ENCODE data around the gene COL4A1.
A peak's percentile ranks its signal among the peaks of the same experiment; 100 is the strongest.

The COL4A1 gene

GRCh38 chr13:110331362-110331761, 24.4 kb upstream of the COL4A1 start:
- no peak for TF ChIP-seq CTCF (IDR thresholded peaks at IDR 0.05; ENCODE audit: low read depth, low read length)
- DNase-seq (ENCODE audit: low read depth in 2 of 2): no peak
- H3K4me3 ChIP-seq (replicated peaks in 1 of 2; ENCODE audit: low read depth in 2 of 2, low read length in 2 of 2): no peak overlapping the region

GRCh38 chr13:110330491-110331011, 23.6 kb upstream of the COL4A1 start:
- peak in 1 of 2 donors; percentile 69 for DNase-seq (ENCODE audit: low read depth in 2 of 2)
- TF ChIP-seq CTCF (IDR thresholded peaks at IDR 0.05; ENCODE audit: low read depth, low read length): no peak
- peak overlapping the region in 1 of 2 donors; percentile 3 for H3K4me3 ChIP-seq (replicated peaks in 1 of 2; ENCODE audit: low read depth in 2 of 2, low read length in 2 of 2)

GRCh38 chr13:110329798-110330461, 23.0 kb upstream of the COL4A1 start:
- peak; percentile 59 to 60 for DNase-seq (ENCODE audit: low read depth in 2 of 2)
- peak overlapping the region in 1 of 2 donors; percentile 3 for H3K4me3 ChIP-seq (replicated peaks in 1 of 2; ENCODE audit: low read depth in 2 of 2, low read length in 2 of 2)
- no peak for TF ChIP-seq CTCF (IDR thresholded peaks at IDR 0.05; ENCODE audit: low read depth, low read length)

- DNase-seq (ENCODE audit: low read depth in 2 of 2): no peak
- no peak for TF ChIP-seq CTCF (IDR thresholded peaks at IDR 0.05; ENCODE audit: low read depth, low read length)
- no peak overlapping the region for H3K4me3 ChIP-seq (replicated peaks in 1 of 2; ENCODE audit: low read depth in 2 of 2, low read length in 2 of 2)
Measured at GRCh38 chr13:110329258-110329657, 22.3 kb upstream of the COL4A1 start.

GRCh38 chr13:110328573-110328972, 21.6 kb upstream of the COL4A1 start:
- no peak overlapping the region for H3K4me3 ChIP-seq (replicated peaks in 1 of 2; ENCODE audit: low read depth in 2 of 2, low read length in 2 of 2)
- TF ChIP-seq CTCF (IDR thresholded peaks at IDR 0.05; ENCODE audit: low read depth, low read length): no peak

GRCh38 chr13:110327051-110327721, 20.2 kb upstream of the COL4A1 start:
- DNase-seq (ENCODE audit: low read depth in 2 of 2): no peak
- H3K4me3 ChIP-seq (replicated peaks in 1 of 2; ENCODE audit: low read depth in 2 of 2, low read length in 2 of 2): no peak overlapping the region

More at GRCh38 chr13:110328573-110328972, 21.6 kb upstream of the COL4A1 start:
- no peak for DNase-seq (ENCODE audit: low read depth in 2 of 2)

More at GRCh38 chr13:110327051-110327721, 20.2 kb upstream of the COL4A1 start:
- TF ChIP-seq CTCF (IDR thresholded peaks at IDR 0.05; ENCODE audit: low read depth, low read length): no peak
